Measurements from ENCODE around the gene FNIP1. TPM values are rescaled to one million over a fixed set of nuclear protein-coding genes. Genes with fewer than 3 reads are reported as not detected.
"Not testable (repeated sequence)": the region's sequence is repeated elsewhere in the genome, so short reads cannot be mapped to it uniquely, and the experiment has no call there.

The FNIP1 gene
- total RNA-seq, 2 donors from 2014 or later = 52.9 to 54.7 TPM

- Histone ChIP-seq H3K4me1 (ENCODE audit: control insufficient read depth in 1 of 2, low read depth in 2 of 2) (peaks cover 27 to 55% of the 10 kb centered on the region in 2 donors), H3K9me3 (no peaks in the 10 kb centered on the region), H3K36me3 (no peaks in the 10 kb centered on the region), H3K4me3 (no peak overlapping the region), H3K27me3 (replicated peaks; ENCODE audit: insufficient read depth) (no peaks in the 10 kb centered on the region), H3K27ac (no peak overlapping the region)
- ATAC-seq (ENCODE audit: insufficient number of reproducible peaks, low FRiP score, low read depth) = no peak
- no peak for DNase-seq (ENCODE audit: low spot score)
- no peak for TF ChIP-seq CTCF (IDR thresholded peaks at IDR 0.05)
Observed at GRCh38 chr5:131630208-131630962, 166.4 kb downstream of the FNIP1 start.

GRCh38 chr5:131628990-131629389 lies 167.8 kb downstream of the FNIP1 start:
- no peak for DNase-seq (ENCODE audit: low spot score)
- Histone ChIP-seq H3K27ac (no peak overlapping the region), H3K4me3 (no peak overlapping the region), H3K27me3 (replicated peaks; ENCODE audit: insufficient read depth) (no peaks in the 10 kb centered on the region), H3K9me3 (no peaks in the 10 kb centered on the region), H3K4me1 (ENCODE audit: control insufficient read depth in 1 of 2, low read depth in 2 of 2) (peaks cover 25 to 55% of the 10 kb centered on the region in 2 donors), H3K36me3 (no peaks in the 10 kb centered on the region)
- TF ChIP-seq CTCF (IDR thresholded peaks at IDR 0.05) = no peak
- ATAC-seq (ENCODE audit: insufficient number of reproducible peaks, low FRiP score, low read depth) = no peak

GRCh38 chr5:131627207-131627865 lies 169.5 kb downstream of the FNIP1 start:
- TF ChIP-seq CTCF (IDR thresholded peaks at IDR 0.05) = no peak
- no peaks in the 10 kb centered on the region for H3K36me3 ChIP-seq
- no peaks in the 10 kb centered on the region for H3K9me3 ChIP-seq
- peak overlapping the region; percentile 42 for H3K4me3 ChIP-seq
- DNase-seq (ENCODE audit: low spot score) (no peak), ATAC-seq (ENCODE audit: insufficient number of reproducible peaks, low FRiP score, low read depth) (peak; percentile 45)
- peak overlapping the region in 1 of 2 donors; percentile 58 for H3K27ac ChIP-seq
- H3K27me3 ChIP-seq (replicated peaks; ENCODE audit: insufficient read depth) = no peaks in the 10 kb centered on the region
- H3K4me1 ChIP-seq (ENCODE audit: control insufficient read depth in 1 of 2, low read depth in 2 of 2) = peaks cover 16 to 48% of the 10 kb centered on the region in 2 donors

- no peaks in the 10 kb centered on the region for H3K36me3 ChIP-seq
- no peaks in the 10 kb centered on the region for H3K9me3 ChIP-seq
- no peak overlapping the region for H3K27ac ChIP-seq
- no peak for TF ChIP-seq CTCF (IDR thresholded peaks at IDR 0.05)
- no peaks in the 10 kb centered on the region for H3K27me3 ChIP-seq (replicated peaks; ENCODE audit: insufficient read depth)
- DNase-seq (ENCODE audit: low spot score) (no peak), ATAC-seq (ENCODE audit: insufficient number of reproducible peaks, low FRiP score, low read depth) (no peak)
- H3K4me3 ChIP-seq = no peak overlapping the region
- peaks cover 13 to 35% of the 10 kb centered on the region in 2 donors for H3K4me1 ChIP-seq (ENCODE audit: control insufficient read depth in 1 of 2, low read depth in 2 of 2)
Observed at GRCh38 chr5:131622633-131623032, 174.2 kb downstream of the FNIP1 start.

GRCh38 chr5:131621164-131621563 lies 175.7 kb downstream of the FNIP1 start:
- not testable (repeated sequence) for H3K27me3 ChIP-seq (replicated peaks; ENCODE audit: insufficient read depth); H3K27ac ChIP-seq; H3K36me3 ChIP-seq; DNase-seq (ENCODE audit: low spot score); ATAC-seq (ENCODE audit: insufficient number of reproducible peaks, low FRiP score, low read depth); H3K4me3 ChIP-seq; H3K9me3 ChIP-seq
- H3K4me1 ChIP-seq (ENCODE audit: control insufficient read depth in 1 of 2, low read depth in 2 of 2) = peaks cover 3 to 22% of the 10 kb centered on the region in 2 donors
